Skin of body (tissue), 2 donors: ENCODE results near the gene IL1R1. TPM values are rescaled to one million over a fixed set of nuclear protein-coding genes. Genes with fewer than 3 reads are reported as not detected.
A peak's percentile ranks its signal among the peaks of the same experiment; 100 is the strongest.

Source experiments
- DNase-seq: peaks from one replicate; lab custom pipeline; 2025; lab: John Stamatoyannopoulos, UW
- total RNA-seq: library from RNA; depleted of rRNA; stranded (reverse); fragments of >200 nt; gene quantifications from one replicate; pipeline ENCODE4 v1.2.3, GENCODE V29; 2014

The IL1R1 gene
- total RNA-seq, 1 donor from 2014 or later: 20.3 TPM

- no peak for DNase-seq
These were observed 25.7 kb downstream of the IL1R1 start for GRCh38 chr2:102168026-102168771.

DNA sequence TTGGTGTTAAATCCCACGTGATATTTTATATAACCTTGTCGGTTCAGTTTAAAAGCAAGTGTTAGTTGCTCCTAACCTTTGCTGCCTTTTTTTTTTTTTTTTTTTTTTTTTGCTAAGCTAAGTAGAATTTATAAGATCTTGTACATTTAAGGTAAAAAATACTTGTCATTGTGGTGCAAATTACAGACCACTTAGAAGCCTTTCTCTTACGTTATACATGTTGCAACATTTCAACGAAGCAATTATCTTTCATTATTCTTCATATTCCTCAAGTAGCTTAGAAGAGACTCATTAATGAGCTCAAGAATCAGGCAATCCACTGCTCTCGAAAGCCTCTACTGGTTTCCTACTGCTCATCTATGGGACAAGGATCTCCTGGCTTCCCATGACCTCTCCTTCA, 29.4 kb downstream of the IL1R1 start:
- no peak for DNase-seq

GRCh38 chr2:102172745-102173144, 30.2 kb downstream of the IL1R1 start:
- DNase-seq: no peak

DNA sequence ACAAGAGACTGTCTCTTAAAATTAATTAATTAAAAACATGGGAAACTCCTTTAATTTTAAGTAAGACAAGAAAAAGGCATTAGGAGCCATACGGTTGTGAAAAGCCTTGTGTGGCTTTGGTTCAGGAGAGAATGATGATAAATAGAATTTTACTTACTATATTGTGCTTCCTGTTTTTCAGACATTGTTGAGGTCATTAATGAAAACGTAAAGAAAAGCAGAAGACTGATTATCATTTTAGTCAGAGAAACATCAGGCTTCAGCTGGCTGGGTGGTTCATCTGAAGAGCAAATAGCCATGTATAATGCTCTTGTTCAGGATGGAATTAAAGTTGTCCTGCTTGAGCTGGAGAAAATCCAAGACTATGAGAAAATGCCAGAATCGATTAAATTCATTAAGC, 33.6 kb downstream of the IL1R1 start:
- no peak for DNase-seq

GRCh38 chr2:102177814-102178478, 35.4 kb downstream of the IL1R1 start:
- no peak for DNase-seq

GRCh38 chr2:102179061-102179460, 36.5 kb downstream of the IL1R1 start:
- no peak for DNase-seq

- DNase-seq: no peak
These were observed 37.5 kb downstream of the IL1R1 start for GRCh38 chr2:102179788-102180686.

DNA sequence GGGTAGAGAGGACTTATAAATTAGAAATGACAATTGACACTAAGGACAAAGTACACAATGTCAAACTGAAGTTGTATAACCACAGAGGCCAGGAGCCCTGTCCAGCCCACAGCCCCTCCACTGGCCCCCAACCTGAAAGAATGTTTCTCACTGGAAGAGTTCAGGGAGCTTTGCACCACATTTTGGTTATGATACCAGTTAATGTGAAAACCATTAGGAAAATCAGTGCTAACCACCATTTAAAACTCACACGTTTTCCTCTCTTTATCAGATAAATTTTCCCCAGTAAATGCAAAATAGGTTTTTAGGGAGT, 38.1 kb downstream of the IL1R1 start:
- DNase-seq: no peak

DNA sequence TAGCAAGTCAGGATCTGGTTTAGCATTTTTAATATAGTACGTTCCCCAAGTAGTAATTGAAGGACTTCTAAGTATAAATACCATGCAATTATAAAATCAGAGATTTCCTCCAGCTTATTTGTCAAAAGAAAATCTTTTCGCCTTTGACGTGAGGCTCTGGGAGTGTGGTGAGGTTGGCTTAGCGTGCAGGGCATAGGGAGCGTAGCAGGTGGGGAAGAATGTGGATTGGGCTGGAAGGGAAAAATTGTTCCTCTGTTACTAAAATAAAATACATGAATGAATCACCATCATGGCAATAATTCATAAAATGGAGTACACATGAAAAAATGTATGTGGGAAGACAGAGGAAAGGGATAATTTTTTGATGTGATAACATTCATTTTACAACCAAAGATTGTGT, 38.8 kb downstream of the IL1R1 start:
- DNase-seq: no peak

DNA sequence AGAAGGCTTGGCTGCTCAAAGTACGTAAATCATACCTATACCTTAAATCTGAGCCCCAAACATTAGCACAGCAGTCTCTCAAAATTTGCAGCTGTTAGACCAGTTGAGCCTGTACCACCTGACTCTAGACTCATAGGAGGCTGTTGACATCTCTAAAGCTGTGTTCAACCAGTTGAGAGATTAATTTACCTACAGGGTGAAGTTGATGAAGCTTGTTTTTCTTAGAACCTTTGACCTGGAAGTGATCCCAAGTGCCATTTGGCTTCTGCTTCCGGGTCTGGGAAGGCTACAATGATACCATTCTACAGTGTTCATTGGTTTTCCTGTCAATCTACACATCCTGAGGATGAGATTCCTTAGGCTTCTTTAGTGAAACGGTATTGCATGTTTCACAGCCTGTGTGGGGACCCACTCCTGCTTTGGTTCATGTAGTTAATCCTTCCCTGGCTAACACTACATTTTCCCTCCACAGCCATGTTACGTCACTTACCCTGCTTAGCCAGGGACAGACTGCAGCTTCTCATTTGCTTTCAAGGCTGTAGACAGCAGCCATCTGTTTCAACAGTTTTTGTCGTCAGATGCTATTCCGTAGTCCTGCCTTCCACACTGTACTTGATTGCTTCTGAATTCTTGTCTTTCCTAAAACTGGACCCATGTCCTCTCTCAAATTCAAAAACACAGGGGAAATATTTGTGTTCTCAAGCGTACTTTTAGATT, 39.5 kb downstream of the IL1R1 start:
- DNase-seq: peak; percentile 1

DNA sequence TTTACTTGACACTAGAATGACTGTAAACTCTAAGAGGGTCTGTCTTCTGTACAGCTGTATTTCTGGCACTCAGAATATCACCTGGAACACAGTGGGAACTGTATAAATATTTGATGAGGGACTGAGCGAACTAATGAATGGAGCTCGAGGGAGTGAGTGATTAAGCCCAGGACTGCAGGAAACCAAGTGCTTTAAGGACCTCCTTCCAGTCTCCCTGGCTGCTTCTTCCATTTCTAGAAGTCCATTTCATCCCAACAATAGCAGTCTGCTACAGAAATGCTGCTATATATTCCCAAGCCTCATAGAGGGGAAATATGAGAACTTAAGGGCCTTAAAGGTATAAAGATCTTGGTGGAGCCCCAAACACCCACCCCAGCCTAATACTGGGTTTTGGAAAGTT, 41.5 kb downstream of the IL1R1 start:
- no peak for DNase-seq

DNA sequence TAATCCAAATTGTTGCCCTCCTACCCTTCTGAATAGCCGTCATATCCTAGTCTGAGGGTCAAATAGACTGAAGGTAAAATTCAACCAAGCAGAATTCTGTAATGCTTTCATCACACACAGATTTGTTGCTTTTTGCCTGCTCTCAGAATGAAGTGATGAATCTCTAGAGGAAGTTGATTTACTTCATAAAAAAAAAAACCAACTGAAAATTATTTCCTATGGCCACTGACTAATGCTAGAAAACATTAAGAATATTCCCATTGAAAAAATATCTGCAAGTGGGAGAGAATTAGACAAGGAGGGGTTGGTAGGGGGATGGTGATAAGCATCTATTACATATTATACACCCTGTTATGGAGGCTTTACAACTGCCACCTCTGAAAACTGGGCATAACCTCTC, 42.0 kb downstream of the IL1R1 start:
- DNase-seq: no peak

GRCh38 chr2:102185347-102185746, 42.8 kb downstream of the IL1R1 start:
- peak; percentile 8 for DNase-seq

GRCh38 chr2:102186791-102187495, 44.4 kb downstream of the IL1R1 start, which contains the start of gene IL1RL2:
Gene IL1RL2, plus strand, starts transcription at chr2:102187023. Its CDS starts 845 bp downstream, at chr2:102187868.
- peak; percentile 0 for DNase-seq

GRCh38 chr2:102187496-102188150, 45.1 kb downstream of the IL1R1 start:
- DNase-seq: peak; percentile 17

DNA sequence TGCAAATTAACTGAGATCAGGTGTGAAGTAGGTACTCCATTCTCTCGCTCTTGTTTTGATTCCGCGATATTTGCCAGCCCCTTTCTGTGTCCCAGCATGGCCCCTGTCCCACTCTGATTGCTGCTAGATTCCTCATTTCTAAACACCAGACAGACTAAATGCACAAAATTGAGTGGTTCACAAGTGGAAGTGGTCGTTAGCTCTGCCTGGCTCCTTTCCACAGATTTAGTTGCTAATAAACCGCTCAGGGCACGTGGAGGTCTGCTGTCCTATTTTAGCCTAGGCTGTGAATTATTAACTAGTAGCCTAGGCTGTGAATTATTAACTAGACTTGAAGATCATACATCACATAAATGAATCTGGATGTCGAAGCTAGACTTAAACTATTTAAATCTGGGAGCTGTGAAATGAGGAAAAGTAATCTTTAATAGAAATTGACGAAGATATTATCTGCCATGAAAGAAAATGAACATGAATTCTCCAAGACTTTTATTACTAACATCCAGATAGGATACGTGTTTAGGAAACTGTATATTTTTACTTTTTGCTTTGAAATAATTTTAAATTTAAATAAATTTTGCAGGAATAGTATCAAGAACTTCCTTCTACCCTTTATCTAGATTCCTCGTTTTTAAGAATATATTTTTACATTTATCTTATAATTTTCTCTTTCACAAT, 48.0 kb downstream of the IL1R1 start:
- no peak for DNase-seq

GRCh38 chr2:102191501-102191900, 49.0 kb downstream of the IL1R1 start:
- DNase-seq: no peak

DNA sequence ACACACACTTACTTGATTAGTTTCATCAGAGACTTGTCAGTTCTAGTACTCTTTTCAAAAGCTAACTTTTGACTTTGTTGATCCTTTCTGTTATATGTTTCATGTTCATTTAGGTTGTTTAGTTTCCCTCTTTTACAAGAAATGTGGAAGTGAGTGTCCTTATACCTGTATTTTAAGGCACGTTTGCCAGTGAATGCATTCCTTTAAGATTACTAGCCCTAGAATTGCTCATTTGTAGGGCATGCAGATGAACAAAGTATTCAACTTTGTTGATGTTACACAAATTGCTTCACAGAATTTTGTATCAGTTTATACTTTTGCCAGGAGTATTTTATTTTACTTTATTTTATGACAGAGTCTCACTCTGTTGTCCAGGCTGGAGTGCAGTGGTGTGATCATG, 50.5 kb downstream of the IL1R1 start:
- no peak for DNase-seq

DNA sequence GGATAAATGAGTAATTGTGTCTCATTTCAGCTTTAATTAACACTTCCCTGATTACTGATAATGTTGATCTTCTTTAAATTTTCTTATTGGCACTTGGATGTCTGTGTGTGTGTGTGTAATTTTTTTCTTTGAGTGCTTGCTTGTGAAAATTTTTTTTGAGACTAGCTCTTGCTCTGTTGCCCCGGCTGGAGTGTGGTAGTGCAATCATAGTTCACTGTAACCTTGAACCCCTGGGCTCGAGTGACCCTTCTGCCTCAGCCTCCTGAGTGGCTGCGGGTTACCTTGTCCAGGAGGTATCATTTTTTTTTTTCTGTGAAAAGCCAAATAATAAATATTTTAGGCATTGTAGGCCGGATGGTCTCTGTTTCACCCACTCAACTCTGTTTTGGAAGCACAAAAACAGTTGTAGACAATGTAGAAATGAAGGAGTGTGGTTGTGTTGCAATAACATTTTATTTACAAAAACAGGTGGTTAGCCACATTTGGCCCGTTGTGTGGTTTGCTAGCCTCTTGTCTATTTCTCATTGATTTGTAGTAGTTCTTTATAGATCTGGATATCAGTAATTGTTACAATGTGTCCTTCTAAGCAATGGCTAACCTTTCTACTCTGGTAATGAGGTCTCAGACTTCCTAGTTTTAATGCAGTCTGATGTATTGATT, 52.2 kb downstream of the IL1R1 start:
- DNase-seq: no peak
